ENCODE data around the gene GNG12. TPM values are rescaled to one million over a fixed set of nuclear protein-coding genes. Genes with fewer than 3 reads are reported as not detected.

Gene GNG12
- total and polyA plus RNA-seq, 9 of the 15 experiments (the other 6 are each of a cell fraction or from before 2014, with no cell fraction given) = 2.6 to 6.0 (median 4.1) TPM

GRCh38 chr1:67686267-67687197 lies 146.7 kb downstream of the GNG12 start (continued):
- TF ChIP-seq RREB1 (CRISPR knock-in tag; IDR thresholded peaks at IDR 0.05) = no peak
- TF ChIP-seq ZNF57 (CRISPR knock-in tag; IDR thresholded peaks at IDR 0.05) = no peak
- TF ChIP-seq CBX3 (IDR thresholded peaks at IDR 0.05; ENCODE audit: borderline replicate concordance in 1 of 2, low read length in 2 of 2) = peak in 1 of 2 experiments; percentile 37; a peak in 1 of 3 replicates
- TF ChIP-seq MEF2A (IDR thresholded peaks at IDR 0.05; ENCODE audit: control insufficient read depth, low read depth, low read length) = peak; percentile 95
- TF ChIP-seq RERE (CRISPR knock-in tag; IDR thresholded peaks at IDR 0.05; ENCODE audit: borderline replicate concordance) = peak; percentile 52; the same call in 1 of the 2 replicates
- TF ChIP-seq ADNP (tag; IDR thresholded peaks at IDR 0.05) = no peak
- TF ChIP-seq, protein P1, sequence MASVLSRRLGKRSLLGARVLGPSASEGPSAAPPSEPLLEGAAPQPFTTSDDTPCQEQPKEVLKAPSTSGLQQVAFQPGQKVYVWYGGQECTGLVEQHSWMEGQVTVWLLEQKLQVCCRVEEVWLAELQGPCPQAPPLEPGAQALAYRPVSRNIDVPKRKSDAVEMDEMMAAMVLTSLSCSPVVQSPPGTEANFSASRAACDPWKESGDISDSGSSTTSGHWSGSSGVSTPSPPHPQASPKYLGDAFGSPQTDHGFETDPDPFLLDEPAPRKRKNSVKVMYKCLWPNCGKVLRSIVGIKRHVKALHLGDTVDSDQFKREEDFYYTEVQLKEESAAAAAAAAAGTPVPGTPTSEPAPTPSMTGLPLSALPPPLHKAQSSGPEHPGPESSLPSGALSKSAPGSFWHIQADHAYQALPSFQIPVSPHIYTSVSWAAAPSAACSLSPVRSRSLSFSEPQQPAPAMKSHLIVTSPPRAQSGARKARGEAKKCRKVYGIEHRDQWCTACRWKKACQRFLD (CRISPR knock-in tag; IDR thresholded peaks at IDR 0.05) = peak; percentile 71; the same call in 1 of the 2 replicates
- no peak for TF ChIP-seq ZNF146 (CRISPR knock-in tag; IDR thresholded peaks at IDR 0.05; ENCODE audit: unreplicated experiment)
- TF ChIP-seq GABPA (tag; conservative IDR thresholded peaks at IDR 0.05; ENCODE audit: low read depth) = no peak; the same call in 1 of the 2 replicates
- TF ChIP-seq MTA3 (IDR thresholded peaks at IDR 0.05; ENCODE audit: borderline replicate concordance) = peak; percentile 87
- TF ChIP-seq MCM2 (IDR thresholded peaks at IDR 0.05; ENCODE audit: low read depth) = no peak
- TF ChIP-seq KLF10 (CRISPR knock-in tag; IDR thresholded peaks at IDR 0.05) = no peak
- no peak for TF ChIP-seq PCBP1 (IDR thresholded peaks at IDR 0.05; ENCODE audit: low read depth, low read length, poor library complexity, severe bottlenecking)

All from K562 (cell line).